ENCODE results near the gene PDP2. TPM values are rescaled to one million over a fixed set of nuclear protein-coding genes. Genes with fewer than 3 reads are reported as not detected.

Gene PDP2
- total and polyA plus RNA-seq, 12 donors: 1.2 to 5.7 (median 3.5) TPM

DNA sequence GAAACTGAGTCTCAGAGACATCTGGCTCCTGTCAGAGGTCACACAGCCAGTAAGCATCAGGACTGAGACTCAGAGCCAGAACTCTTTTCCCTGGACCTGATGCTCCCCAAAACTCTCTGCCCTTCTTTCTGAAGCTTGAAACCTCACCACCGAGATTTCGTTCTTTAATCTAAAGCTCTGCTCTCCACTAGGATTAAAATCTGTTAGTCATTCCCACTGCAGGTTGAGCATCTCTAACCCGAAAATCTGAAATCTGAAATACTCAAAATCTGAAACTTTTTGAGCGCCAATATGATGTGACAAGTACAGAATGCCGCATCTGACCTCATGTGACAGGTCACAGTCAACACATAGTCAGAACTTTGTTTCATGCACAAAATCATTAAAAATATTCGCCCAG, 36.2 kb downstream of the PDP2 start:
- H3K4me1 ChIP-seq: peaks cover 0 to 28% (median 15%) of the 10 kb centered on the region in 9 donors
- no peak overlapping the region for H3K27ac ChIP-seq
- peaks cover 0 to 4% (median 0%) of the 10 kb centered on the region in 9 donors for H3K36me3 ChIP-seq
- H3K4me3 ChIP-seq: no peak overlapping the region
- TF ChIP-seq, protein P1, sequence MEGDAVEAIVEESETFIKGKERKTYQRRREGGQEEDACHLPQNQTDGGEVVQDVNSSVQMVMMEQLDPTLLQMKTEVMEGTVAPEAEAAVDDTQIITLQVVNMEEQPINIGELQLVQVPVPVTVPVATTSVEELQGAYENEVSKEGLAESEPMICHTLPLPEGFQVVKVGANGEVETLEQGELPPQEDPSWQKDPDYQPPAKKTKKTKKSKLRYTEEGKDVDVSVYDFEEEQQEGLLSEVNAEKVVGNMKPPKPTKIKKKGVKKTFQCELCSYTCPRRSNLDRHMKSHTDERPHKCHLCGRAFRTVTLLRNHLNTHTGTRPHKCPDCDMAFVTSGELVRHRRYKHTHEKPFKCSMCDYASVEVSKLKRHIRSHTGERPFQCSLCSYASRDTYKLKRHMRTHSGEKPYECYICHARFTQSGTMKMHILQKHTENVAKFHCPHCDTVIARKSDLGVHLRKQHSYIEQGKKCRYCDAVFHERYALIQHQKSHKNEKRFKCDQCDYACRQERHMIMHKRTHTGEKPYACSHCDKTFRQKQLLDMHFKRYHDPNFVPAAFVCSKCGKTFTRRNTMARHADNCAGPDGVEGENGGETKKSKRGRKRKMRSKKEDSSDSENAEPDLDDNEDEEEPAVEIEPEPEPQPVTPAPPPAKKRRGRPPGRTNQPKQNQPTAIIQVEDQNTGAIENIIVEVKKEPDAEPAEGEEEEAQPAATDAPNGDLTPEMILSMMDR (IDR thresholded peaks at IDR 0.05): no peak
- 85 to 86% methylated on average over 6 of the region's 6 CpGs for WGBS, 2 donors
- intact Hi-C loops (cut with DNase I): no loop called here
- H3K9me3 ChIP-seq: no peaks in the 10 kb centered on the region
- no peak for DNase-seq
- H3K27me3 ChIP-seq: peaks cover 0 to 14% (median 2%) of the 10 kb centered on the region in 7 donors
- no peak for ATAC-seq

DNA sequence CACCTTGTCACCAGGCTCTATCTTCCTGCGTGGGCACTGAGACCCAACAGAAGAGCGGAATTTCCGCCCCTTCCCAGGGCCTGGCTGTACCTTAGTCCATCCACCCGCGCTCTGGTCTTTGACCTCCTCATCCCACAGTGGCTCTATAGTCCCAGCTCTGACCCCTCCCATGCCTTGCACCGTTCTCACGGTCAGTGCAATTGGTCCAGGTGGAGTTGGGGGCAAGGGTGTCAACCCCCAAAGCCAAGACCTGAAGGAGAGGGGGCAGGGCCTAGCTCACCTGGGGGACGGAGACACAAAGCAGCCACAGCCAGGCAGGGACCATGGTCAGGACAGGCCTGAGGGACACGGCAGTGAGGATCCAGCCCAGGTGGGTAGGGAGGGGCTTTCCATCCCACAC, 37.4 kb downstream of the PDP2 start:
- no peaks in the 10 kb centered on the region for H3K9me3 ChIP-seq
- H3K27ac ChIP-seq: no peak overlapping the region
- 90% methylated on average over 9 of the region's 9 CpGs for WGBS, 2 donors
- TF ChIP-seq, protein P1 (IDR thresholded peaks at IDR 0.05): no peak
- intact Hi-C loops (cut with DNase I): no loop called here
- H3K4me1 ChIP-seq: peaks cover 0 to 40% (median 24%) of the 10 kb centered on the region in 9 donors
- H3K4me3 ChIP-seq: no peak overlapping the region
- DNase-seq (no peak), ATAC-seq (no peak)
- H3K27me3 ChIP-seq: peaks cover 0 to 25% (median 2%) of the 10 kb centered on the region in 7 donors
- peaks cover 0 to 9% (median 0%) of the 10 kb centered on the region in 9 donors for H3K36me3 ChIP-seq

DNA sequence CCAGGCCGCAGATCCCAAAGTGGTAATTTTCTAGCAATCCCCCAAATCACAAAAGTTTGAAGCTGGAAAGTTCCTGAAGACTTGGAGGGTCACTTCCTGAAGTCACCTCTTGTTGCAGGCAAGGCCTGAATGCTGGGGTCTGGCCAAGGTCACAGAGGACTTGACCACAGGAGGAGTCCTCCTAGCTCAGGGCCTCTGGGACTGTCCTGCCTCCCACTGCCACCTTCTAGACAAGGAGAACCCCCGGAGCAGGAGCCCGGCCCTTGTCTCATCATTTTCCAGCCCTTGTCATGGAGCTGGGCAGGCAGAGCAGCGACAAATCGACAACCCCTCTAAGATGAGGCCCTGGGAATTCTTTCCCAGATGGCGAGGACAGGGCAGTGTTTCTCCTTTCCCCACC, 38.0 kb downstream of the PDP2 start:
- H3K9me3 ChIP-seq: no peaks in the 10 kb centered on the region
- ATAC-seq (no peak), DNase-seq (no peak)
- H3K4me1 ChIP-seq: peaks cover 3 to 46% (median 24%) of the 10 kb centered on the region in 9 donors
- TF ChIP-seq, protein P1 (IDR thresholded peaks at IDR 0.05): no peak
- WGBS, 2 donors: 81 to 87% methylated on average over 6 of the region's 6 CpGs
- peak overlapping the region in 6 of 10 donors; percentile 73 to 97 (median 86) for H3K27ac ChIP-seq
- H3K4me3 ChIP-seq: no peak overlapping the region
- intact Hi-C loops (cut with DNase I): no loop called here
- H3K27me3 ChIP-seq: peaks cover 0 to 30% (median 7%) of the 10 kb centered on the region in 7 donors
- peaks cover 0 to 9% (median 0%) of the 10 kb centered on the region in 9 donors for H3K36me3 ChIP-seq

DNA sequence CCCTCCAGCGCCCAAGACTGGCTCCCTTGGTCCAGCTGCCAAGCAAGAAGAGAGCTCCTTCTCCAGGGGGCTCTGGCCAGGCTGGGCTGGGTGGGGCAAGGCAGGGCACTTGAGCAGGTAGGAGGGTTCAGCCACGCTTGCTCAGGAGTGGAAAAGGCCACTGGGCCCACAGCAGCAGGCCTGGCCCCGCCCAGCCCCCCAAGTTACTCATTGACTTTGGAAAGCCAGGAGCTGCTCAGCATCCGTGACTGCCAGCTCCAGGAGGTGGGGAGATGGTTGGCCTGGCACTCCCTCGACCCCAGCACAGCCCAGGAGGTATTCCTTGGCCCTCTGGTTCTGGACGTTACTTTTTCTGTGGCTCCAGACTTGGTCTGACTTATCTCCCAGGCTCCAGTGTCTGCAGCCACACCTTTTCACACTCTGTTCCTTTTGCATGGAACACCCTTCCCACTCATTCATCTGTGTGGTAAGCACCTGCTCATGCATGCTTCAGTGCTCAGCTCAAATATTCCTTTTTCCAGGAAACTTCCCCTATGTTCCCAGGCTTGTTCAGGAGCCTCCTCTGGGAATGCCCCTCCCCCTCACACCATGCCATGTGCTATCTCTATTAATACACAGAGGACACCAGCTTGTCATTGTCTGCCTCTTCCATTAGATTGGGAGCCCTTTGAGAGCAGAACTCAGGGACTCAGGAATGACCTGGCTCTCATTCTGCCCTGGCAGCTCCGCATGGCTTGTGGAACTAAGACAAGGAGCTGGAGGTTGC, 38.7 kb downstream of the PDP2 start, which contains the start of gene CDH16:
TSS of gene CDH16 (minus strand) at position 83 of the 766 bp plus-strand sequence. CDS start 820 bp downstream, outside the sequence.
- H3K36me3 ChIP-seq: peaks cover 0 to 12% (median 0%) of the 10 kb centered on the region in 9 donors
- no peaks in the 10 kb centered on the region for H3K9me3 ChIP-seq
- intact Hi-C loops (cut with DNase I): no loop called here
- ATAC-seq (peak in 6 of 8 donors; percentile 3 to 26 (median 10)), DNase-seq (no peak)
- peak within 1 kb of the TSS; percentile 44 to 97 (median 84) for H3K27ac ChIP-seq
- H3K4me1 ChIP-seq: peaks cover 3 to 52% (median 24%) of the 10 kb centered on the region in 9 donors
- H3K27me3 ChIP-seq: peaks cover 0 to 36% (median 13%) of the 10 kb centered on the region in 7 donors
- TF ChIP-seq, protein P1 (IDR thresholded peaks at IDR 0.05): no peak
- WGBS, 2 donors: 61 to 68% methylated on average over 7 of the region's 7 CpGs
- no peak within 1 kb of the TSS for H3K4me3 ChIP-seq

Measured in heart right ventricle (tissue), 16 donors.